ENCODE data around the gene TTL. TPM values are rescaled to one million over a fixed set of nuclear protein-coding genes. Genes with fewer than 3 reads are reported as not detected.

Gene TTL
- polyA plus RNA-seq, 1 experiment: 26.6 TPM

- Histone ChIP-seq H3K27ac (ENCODE audit: low read depth, low read length) (peak overlapping the region; percentile 97), H3K4me3 (ENCODE audit: low read depth, low read length) (peak overlapping the region; percentile 70), H3K27me3 (ENCODE audit: control insufficient read depth, insufficient read depth, low read length) (no peaks in the 10 kb centered on the region), H3K9me3 (ENCODE audit: control insufficient read depth, insufficient read depth, low read length) (no peaks in the 10 kb centered on the region; the same call in 1 of the 2 replicates)
- ChIA-PET CTCF (interaction anchor here (1.4 to 4.5 kb wide), 6 partner anchors 15 to 325 kb away, joined by 3 to 31 read pairs (median 4); no protein-coding TSS in a partner anchor), POLR2A (interaction anchor here (0.8 to 1.9 kb wide), 3 partner anchors 17 to 62 kb away, joined by 4 to 8 read pairs (median 5); no protein-coding TSS in a partner anchor)
- DNase-seq (ENCODE audit: low read depth, low spot score): no peak
- no peak for TF ChIP-seq CTCF (IDR thresholded peaks at IDR 0.05; ENCODE audit: low read depth, low read length)
Observed at GRCh38 chr2:112584891-112585250, 102.9 kb downstream of the TTL start.

DNA sequence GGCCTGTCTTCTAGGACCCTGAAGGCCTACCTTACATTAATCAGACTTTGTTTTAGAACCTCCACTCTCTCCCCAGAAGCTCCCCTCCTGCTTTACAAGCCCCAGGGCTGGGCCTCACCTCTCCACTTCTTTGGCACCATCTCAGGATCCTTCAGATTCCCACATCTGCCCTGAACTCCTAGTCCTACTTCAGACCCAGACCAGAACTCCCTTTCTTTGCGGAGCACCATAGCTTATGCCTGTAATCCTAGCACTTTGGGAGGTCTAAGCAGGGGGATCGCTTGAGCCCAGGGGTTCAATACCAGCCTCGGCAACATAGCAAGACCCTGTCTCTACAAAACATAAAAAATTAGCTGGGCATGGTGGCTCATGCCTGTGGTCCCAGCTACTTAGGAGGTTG lies 103.4 kb downstream of the TTL start:
- Histone ChIP-seq H3K9me3 (ENCODE audit: control insufficient read depth, insufficient read depth, low read length) (no peaks in the 10 kb centered on the region; the same call in 1 of the 2 replicates), H3K27ac (ENCODE audit: low read depth, low read length) (peak overlapping the region; percentile 97), H3K4me3 (ENCODE audit: low read depth, low read length) (peak overlapping the region; percentile 70), H3K27me3 (ENCODE audit: control insufficient read depth, insufficient read depth, low read length) (no peaks in the 10 kb centered on the region)
- no peak for DNase-seq (ENCODE audit: low read depth, low spot score)
- CTCF ChIA-PET: interaction anchor here (1.4 to 4.5 kb wide), 4 partner anchors 15 to 142 kb away, joined by 3 to 31 read pairs (median 6); no protein-coding TSS in a partner anchor
- POLR2A ChIA-PET: interaction anchor here (0.8 to 1.9 kb wide), 2 partner anchors 37 to 61 kb away, joined by 4 to 8 read pairs; no protein-coding TSS in a partner anchor
- TF ChIP-seq CTCF (IDR thresholded peaks at IDR 0.05; ENCODE audit: low read depth, low read length): no peak

DNA sequence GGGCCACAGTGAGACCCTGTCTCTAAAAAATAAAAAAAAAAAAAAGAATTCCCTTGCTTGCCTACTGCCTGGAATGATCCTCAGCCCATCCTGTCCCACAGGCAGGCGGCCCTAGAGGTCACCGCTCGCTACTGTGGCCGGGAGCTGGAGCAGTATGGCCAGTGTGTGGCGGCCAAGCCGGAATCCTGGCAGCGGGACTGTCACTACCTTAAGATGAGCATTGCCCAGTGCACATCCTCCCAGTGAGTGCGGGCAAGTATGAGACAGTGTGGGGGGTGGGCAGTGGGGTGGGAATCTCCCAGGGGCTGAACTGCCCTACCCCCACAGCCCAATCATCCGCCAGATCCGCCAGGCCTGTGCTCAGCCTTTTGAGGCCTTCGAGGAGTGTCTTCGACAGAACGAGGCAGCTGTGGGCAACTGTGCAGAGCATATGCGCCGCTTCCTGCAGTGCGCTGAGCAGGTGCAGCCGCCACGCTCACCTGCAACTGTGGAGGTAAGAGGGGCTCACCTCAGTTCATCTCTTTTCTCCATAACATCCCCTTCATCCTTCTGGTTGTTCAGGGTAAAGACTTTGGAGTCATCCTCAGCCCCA lies 104.0 kb downstream of the TTL start:
- no peak for TF ChIP-seq CTCF (IDR thresholded peaks at IDR 0.05; ENCODE audit: low read depth, low read length)
- ChIA-PET CTCF (interaction anchor here (1.4 to 4.5 kb wide), 2 partner anchors 14 to 141 kb away, joined by 7 to 31 read pairs; no protein-coding TSS in a partner anchor), POLR2A (no interaction called here)

GRCh38 chr2:112588611-112589045 lies 106.7 kb downstream of the TTL start:
- DNase-seq (ENCODE audit: low read depth, low spot score): no peak
- no peak for TF ChIP-seq CTCF (IDR thresholded peaks at IDR 0.05; ENCODE audit: low read depth, low read length)
- ChIA-PET CTCF (interaction anchor here (3.4 kb wide), 1 partner anchor 12 kb away, joined by 21 read pairs; no protein-coding TSS in a partner anchor), POLR2A (no interaction called here)
- Histone ChIP-seq H3K4me3 (ENCODE audit: low read depth, low read length) (no peak overlapping the region), H3K9me3 (ENCODE audit: control insufficient read depth, insufficient read depth, low read length) (no peaks in the 10 kb centered on the region; the same call in 1 of the 2 replicates), H3K27me3 (ENCODE audit: control insufficient read depth, insufficient read depth, low read length) (no peaks in the 10 kb centered on the region), H3K27ac (ENCODE audit: low read depth, low read length) (no peak overlapping the region)

More for the DNA sequence above, 104.0 kb downstream of the TTL start:
- H3K9me3 ChIP-seq (ENCODE audit: control insufficient read depth, insufficient read depth, low read length): no peaks in the 10 kb centered on the region; the same call in 1 of the 2 replicates
- no peaks in the 10 kb centered on the region for H3K27me3 ChIP-seq (ENCODE audit: control insufficient read depth, insufficient read depth, low read length)
- DNase-seq (ENCODE audit: low read depth, low spot score): no peak
- H3K27ac ChIP-seq (ENCODE audit: low read depth, low read length): no peak overlapping the region
- no peak overlapping the region for H3K4me3 ChIP-seq (ENCODE audit: low read depth, low read length)

Small RNA genes lying within 50 kb of the gene (small RNA-seq; reads per million reads assigned to genes)
- not detected for gene RF00019 (ENCODE audit: insufficient read length, low read depth)

Other genes starting within 250 kb of the TTL start
- 2.8 and 4.4 TPM in 2 replicates for gene ZC3H8, start 227.1 kb upstream of the TTL start, polyA plus RNA-seq (2011; rRNA removed)
- 1.5 and 1.9 TPM in 2 replicates for gene ZC3H6, start 206.6 kb upstream of the TTL start, polyA plus RNA-seq (2011; rRNA removed)
- 1.5 and 2.6 TPM in 2 replicates for gene RGPD8, start 48.5 kb upstream of the TTL start, polyA plus RNA-seq (2011; rRNA removed)
- gene POLR1B, start 60.3 kb downstream of the TTL start, polyA plus RNA-seq (2011; rRNA removed): 11.3 and 12.4 TPM in 2 replicates
- 8.9 and 15.2 TPM in 2 replicates for gene CHCHD5, start 102.5 kb downstream of the TTL start, polyA plus RNA-seq (2011; rRNA removed)
- 71.8 and 74.8 TPM in 2 replicates for gene SLC20A1, start 163.8 kb downstream of the TTL start, polyA plus RNA-seq (2011; rRNA removed)
- not detected in 2 replicates for gene NT5DC4, start 238.9 kb downstream of the TTL start, polyA plus RNA-seq (2011; rRNA removed)

Data from AG04450 (cell line).